ENCODE data around the gene MXI1. TPM values are rescaled to one million over a fixed set of nuclear protein-coding genes. Genes with fewer than 3 reads are reported as not detected.

Gene MXI1
- total RNA-seq, 1 experiment from 2014 or later = 12.1 TPM

DNA sequence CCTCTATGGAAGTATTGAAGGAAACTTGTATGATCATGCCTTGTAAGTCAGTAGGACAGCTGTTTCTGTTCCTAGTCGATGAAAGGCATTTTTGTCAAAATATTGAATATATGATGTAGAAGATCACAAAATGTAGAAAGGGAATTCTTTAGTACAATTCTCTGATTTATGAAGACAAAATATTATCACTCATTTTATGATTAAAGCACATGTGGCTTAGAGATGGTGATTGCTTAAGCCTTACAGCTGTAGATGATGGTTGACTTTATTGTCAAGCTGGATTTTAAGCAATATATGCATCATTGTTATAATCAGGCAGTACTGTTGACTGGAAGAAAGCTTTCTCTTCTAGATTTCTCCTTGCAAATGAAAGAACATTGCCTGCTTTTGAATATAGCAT is 26.4 kb downstream of the MXI1 start:
- in situ Hi-C loops (cut with HindIII; ENCODE audit: low pct_unique_long_range_greater_than_20kb, low sequenced_read_pairs) = no loop called here
- DNase-seq (ENCODE audit: low read depth, low spot score) (no peak), ATAC-seq (no peak)
- intact Hi-C loops (cut with micrococcal nuclease; ENCODE audit: unreplicated experiment) = no loop called here
- no peaks in the 10 kb centered on the region for H3K9me3 ChIP-seq (ENCODE audit: control insufficient read depth, insufficient read depth, low read depth, low read length)
- no peaks in the 10 kb centered on the region for H3K4me1 ChIP-seq (ENCODE audit: control insufficient read depth, insufficient read depth, low read length)
- no peak overlapping the region for H3K27ac ChIP-seq (ENCODE audit: low read length)
- H3K36me3 ChIP-seq (ENCODE audit: control insufficient read depth, insufficient read depth, low read length) = no peaks in the 10 kb centered on the region
- ChIA-PET POLR2A (no interaction called here), CTCF (no interaction called here)
- no TSS peak for BruUV-seq (replicated peaks)
- no peak for TF ChIP-seq TCF7L2 (IDR thresholded peaks at IDR 0.05; ENCODE audit: low read depth, low read length)
- TF ChIP-seq, protein P1, sequence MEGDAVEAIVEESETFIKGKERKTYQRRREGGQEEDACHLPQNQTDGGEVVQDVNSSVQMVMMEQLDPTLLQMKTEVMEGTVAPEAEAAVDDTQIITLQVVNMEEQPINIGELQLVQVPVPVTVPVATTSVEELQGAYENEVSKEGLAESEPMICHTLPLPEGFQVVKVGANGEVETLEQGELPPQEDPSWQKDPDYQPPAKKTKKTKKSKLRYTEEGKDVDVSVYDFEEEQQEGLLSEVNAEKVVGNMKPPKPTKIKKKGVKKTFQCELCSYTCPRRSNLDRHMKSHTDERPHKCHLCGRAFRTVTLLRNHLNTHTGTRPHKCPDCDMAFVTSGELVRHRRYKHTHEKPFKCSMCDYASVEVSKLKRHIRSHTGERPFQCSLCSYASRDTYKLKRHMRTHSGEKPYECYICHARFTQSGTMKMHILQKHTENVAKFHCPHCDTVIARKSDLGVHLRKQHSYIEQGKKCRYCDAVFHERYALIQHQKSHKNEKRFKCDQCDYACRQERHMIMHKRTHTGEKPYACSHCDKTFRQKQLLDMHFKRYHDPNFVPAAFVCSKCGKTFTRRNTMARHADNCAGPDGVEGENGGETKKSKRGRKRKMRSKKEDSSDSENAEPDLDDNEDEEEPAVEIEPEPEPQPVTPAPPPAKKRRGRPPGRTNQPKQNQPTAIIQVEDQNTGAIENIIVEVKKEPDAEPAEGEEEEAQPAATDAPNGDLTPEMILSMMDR (IDR thresholded peaks at IDR 0.05) = no peak
- no peak overlapping the region for H3K4me3 ChIP-seq (ENCODE audit: low read depth in 2 of 2, low read length in 2 of 2)
- H3K27me3 ChIP-seq (ENCODE audit: control insufficient read depth, insufficient read depth, low read length) = no peaks in the 10 kb centered on the region

DNA sequence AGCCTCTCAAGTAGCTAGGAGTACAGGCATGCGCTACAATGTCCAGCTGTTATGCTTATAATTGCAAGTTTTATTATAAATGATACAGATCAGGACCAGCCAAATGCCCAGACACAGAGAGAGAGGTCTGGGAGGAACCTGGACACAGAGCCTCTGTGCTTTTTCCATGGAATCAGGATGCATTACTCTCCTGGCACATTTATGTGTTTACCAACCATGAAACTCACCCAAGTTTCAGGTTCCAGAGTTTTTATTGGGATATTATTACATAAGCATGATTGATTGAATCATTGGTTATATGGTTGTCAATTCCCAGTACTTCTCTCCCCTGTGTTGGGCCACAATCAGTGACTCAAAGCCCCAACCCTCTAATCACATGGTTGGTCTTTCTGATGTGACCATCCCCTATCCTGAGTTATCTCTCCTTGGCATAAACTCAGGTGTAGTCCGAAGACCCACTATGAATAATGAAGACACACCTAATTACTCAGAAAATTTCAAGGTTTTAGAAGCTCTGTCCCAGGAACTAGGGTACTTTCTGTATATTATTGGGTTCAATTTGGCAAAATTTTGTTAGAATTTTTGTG is 30.6 kb downstream of the MXI1 start:
- no peaks in the 10 kb centered on the region; the same call in 1 of the 2 replicates for H3K36me3 ChIP-seq (ENCODE audit: control insufficient read depth, insufficient read depth, low read length)
- in situ Hi-C loops (cut with HindIII; ENCODE audit: low pct_unique_long_range_greater_than_20kb, low sequenced_read_pairs) (no loop called here), intact Hi-C loops (cut with micrococcal nuclease; ENCODE audit: unreplicated experiment) (no loop called here)
- no peak overlapping the region for H3K4me3 ChIP-seq (ENCODE audit: low read depth in 2 of 2, low read length in 2 of 2)
- no peaks in the 10 kb centered on the region; the same call in 1 of the 2 replicates for H3K4me1 ChIP-seq (ENCODE audit: control insufficient read depth, insufficient read depth, low read length)
- BruUV-seq (replicated peaks) = no TSS peak
- TF ChIP-seq, protein P2, sequence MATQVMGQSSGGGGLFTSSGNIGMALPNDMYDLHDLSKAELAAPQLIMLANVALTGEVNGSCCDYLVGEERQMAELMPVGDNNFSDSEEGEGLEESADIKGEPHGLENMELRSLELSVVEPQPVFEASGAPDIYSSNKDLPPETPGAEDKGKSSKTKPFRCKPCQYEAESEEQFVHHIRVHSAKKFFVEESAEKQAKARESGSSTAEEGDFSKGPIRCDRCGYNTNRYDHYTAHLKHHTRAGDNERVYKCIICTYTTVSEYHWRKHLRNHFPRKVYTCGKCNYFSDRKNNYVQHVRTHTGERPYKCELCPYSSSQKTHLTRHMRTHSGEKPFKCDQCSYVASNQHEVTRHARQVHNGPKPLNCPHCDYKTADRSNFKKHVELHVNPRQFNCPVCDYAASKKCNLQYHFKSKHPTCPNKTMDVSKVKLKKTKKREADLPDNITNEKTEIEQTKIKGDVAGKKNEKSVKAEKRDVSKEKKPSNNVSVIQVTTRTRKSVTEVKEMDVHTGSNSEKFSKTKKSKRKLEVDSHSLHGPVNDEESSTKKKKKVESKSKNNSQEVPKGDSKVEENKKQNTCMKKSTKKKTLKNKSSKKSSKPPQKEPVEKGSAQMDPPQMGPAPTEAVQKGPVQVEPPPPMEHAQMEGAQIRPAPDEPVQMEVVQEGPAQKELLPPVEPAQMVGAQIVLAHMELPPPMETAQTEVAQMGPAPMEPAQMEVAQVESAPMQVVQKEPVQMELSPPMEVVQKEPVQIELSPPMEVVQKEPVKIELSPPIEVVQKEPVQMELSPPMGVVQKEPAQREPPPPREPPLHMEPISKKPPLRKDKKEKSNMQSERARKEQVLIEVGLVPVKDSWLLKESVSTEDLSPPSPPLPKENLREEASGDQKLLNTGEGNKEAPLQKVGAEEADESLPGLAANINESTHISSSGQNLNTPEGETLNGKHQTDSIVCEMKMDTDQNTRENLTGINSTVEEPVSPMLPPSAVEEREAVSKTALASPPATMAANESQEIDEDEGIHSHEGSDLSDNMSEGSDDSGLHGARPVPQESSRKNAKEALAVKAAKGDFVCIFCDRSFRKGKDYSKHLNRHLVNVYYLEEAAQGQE (IDR thresholded peaks at IDR 0.05; ENCODE audit: insufficient read depth in 1 of 2, low read depth in 2 of 2, low read length in 1 of 2) = no peak
- TF ChIP-seq TCF7L2 (IDR thresholded peaks at IDR 0.05; ENCODE audit: low read depth, low read length) (no peak), SIN3A (IDR thresholded peaks at IDR 0.05; ENCODE audit: borderline replicate concordance, insufficient read depth, low read depth, low read length) (no peak), POLR2AphosphoS5 (IDR thresholded peaks at IDR 0.05; ENCODE audit: low read depth, low read length) (no peak)
- TF ChIP-seq, protein P1 (IDR thresholded peaks at IDR 0.05) = no peak
- H3K9me3 ChIP-seq (ENCODE audit: control insufficient read depth, insufficient read depth, low read depth, low read length) = no peaks in the 10 kb centered on the region
- ChIA-PET CTCF (no interaction called here), POLR2A (no interaction called here)
- no peaks in the 10 kb centered on the region for H3K27me3 ChIP-seq (ENCODE audit: control insufficient read depth, insufficient read depth, low read length)
- H3K27ac ChIP-seq (ENCODE audit: low read length) = no peak overlapping the region
- DNase-seq (ENCODE audit: low read depth, low spot score) (no peak), ATAC-seq (no peak)
